Measurements from ENCODE around the gene ZNF853. TPM values are rescaled to one million over a fixed set of nuclear protein-coding genes. Genes with fewer than 3 reads are reported as not detected.

Gene ZNF853
- total RNA-seq, 2 donors from 2014 or later = 0.22 to 0.48 TPM

DNA sequence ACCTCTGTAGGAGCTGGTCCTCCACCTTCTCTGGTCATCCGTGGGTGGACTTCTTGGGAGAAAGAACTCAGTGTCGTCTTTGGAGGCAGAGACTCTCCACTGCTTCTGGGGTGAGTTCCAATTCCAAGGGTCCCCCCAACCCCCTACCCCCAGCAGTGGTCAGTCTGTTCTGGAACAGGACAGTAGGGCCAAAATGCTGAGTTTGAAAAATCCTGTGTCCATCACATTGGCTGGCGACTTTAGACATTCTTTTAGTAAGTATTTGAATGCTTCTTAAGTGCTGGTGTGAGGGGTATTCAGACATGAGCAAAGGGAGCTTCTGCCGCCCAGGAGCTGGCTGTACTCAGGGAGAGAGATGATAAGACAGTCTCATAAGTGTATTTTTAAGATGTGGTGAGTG lies 23.6 kb downstream of the ZNF853 start:
- Mint-ChIP-seq H3K27ac (peak overlapping the region; percentile 84), H3K4me1 (peaks cover 17% of the 10 kb centered on the region), H3K9me3 (no peaks in the 10 kb centered on the region), H3K27me3 (no peaks in the 10 kb centered on the region), H3K36me3 (ENCODE audit: low read depth) (peaks cover 37% of the 10 kb centered on the region), H3K4me3 (peak overlapping the region; percentile 79)
- no peak for ATAC-seq (replicated peaks)

- ATAC-seq (replicated peaks) = no peak
- Mint-ChIP-seq H3K4me3 (peak overlapping the region; percentile 79), H3K27ac (peak overlapping the region; percentile 84), H3K27me3 (no peaks in the 10 kb centered on the region), H3K9me3 (no peaks in the 10 kb centered on the region), H3K4me1 (peaks cover 17% of the 10 kb centered on the region), H3K36me3 (ENCODE audit: low read depth) (peaks cover 41% of the 10 kb centered on the region)
Observed at GRCh38 chr7:6639627-6640026, 24.2 kb downstream of the ZNF853 start.

GRCh38 chr7:6640246-6640721 lies 24.9 kb downstream of the ZNF853 start:
- H3K4me1 Mint-ChIP-seq = peaks cover 17% of the 10 kb centered on the region
- no peaks in the 10 kb centered on the region for H3K9me3 Mint-ChIP-seq
- peaks cover 47% of the 10 kb centered on the region for H3K36me3 Mint-ChIP-seq (ENCODE audit: low read depth)
- peak overlapping the region; percentile 84 for H3K27ac Mint-ChIP-seq
- ATAC-seq (replicated peaks) = peak; percentile 36
- H3K27me3 Mint-ChIP-seq = no peaks in the 10 kb centered on the region
- peak overlapping the region; percentile 79 for H3K4me3 Mint-ChIP-seq

GRCh38 chr7:6641305-6642035 lies 26.1 kb downstream of the ZNF853 start:
- H3K36me3 Mint-ChIP-seq (ENCODE audit: low read depth) = peaks cover 57% of the 10 kb centered on the region
- no peak overlapping the region for H3K4me3 Mint-ChIP-seq
- peak overlapping the region; percentile 21 for H3K27ac Mint-ChIP-seq
- peaks cover 17% of the 10 kb centered on the region for H3K4me1 Mint-ChIP-seq
- no peaks in the 10 kb centered on the region for H3K9me3 Mint-ChIP-seq
- H3K27me3 Mint-ChIP-seq = no peaks in the 10 kb centered on the region
- ATAC-seq (replicated peaks) = no peak

DNA sequence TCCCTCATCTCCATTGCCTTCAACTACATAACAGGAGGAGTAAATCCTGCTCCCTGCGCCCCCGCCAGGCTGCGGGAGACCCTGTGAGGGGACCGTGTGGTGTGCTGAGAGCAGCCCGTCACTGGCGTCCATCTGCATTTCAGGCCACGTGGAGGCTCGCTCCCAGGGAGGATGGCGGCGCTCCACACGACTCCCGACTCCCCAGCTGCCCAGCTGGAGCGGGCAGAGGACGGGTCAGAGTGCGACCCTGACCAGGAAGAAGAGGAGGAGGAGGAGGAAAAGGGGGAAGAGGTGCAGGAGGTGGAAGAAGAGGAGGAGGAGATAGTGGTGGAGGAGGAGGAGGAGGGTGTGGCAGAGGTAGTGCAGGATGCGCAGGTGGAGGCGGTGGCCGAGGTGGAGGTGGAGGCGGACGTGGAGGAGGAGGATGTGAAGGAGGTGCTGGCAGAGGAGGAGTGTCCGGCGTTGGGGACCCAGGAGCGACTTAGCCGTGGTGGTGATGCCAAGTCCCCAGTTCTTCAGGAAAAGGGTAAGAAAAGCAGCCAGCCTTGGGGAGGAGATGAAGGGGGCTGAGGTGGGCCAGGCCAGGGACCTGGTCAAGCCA lies 26.9 kb downstream of the ZNF853 start:
- peaks cover 66% of the 10 kb centered on the region for H3K36me3 Mint-ChIP-seq (ENCODE audit: low read depth)
- ATAC-seq (replicated peaks) = no peak
- H3K27me3 Mint-ChIP-seq = no peaks in the 10 kb centered on the region
- no peak overlapping the region for H3K27ac Mint-ChIP-seq
- peaks cover 17% of the 10 kb centered on the region for H3K4me1 Mint-ChIP-seq
- no peaks in the 10 kb centered on the region for H3K9me3 Mint-ChIP-seq
- H3K4me3 Mint-ChIP-seq = no peak overlapping the region

- Mint-ChIP-seq H3K4me3 (no peak overlapping the region), H3K9me3 (no peaks in the 10 kb centered on the region), H3K4me1 (peaks cover 17% of the 10 kb centered on the region), H3K27ac (no peak overlapping the region), H3K27me3 (no peaks in the 10 kb centered on the region), H3K36me3 (ENCODE audit: low read depth) (peaks cover 68% of the 10 kb centered on the region)
- ATAC-seq (replicated peaks) = no peak
Observed at GRCh38 chr7:6642861-6643640, 27.6 kb downstream of the ZNF853 start.

DNA sequence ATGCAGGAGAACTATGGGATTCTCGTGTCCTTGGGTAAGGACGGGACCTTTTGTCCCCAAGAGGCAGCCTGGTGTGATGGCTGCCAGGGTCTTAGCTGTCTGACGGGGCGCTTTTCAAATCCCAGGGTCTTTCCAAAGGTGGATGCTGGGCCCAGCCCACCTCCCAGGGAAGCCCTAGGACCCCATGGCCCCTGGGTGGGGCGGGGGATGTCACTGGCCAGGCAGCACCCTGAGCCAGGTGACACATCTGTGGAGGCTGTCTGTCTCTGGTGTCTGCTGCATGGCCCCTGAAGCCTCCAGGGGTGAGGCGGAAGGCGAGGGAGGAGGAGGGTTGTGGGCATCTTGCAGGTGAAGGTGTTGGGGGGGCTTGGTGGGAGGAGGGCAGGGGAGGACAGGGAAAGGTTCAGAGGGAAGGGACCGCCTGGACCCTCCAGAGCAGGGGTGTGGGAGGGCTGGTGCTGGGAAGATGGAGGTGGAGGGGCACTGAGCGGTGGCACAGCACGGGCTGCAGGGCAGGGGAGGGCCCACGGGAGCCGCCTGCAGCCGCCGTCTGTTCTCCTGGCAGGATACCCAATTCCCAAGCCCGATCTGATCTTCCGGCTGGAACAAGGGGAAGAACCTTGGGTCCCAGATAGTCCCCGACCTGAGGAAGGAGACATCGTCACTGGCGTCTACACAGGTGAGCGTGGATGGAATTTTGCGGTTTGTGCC lies 28.7 kb downstream of the ZNF853 start:
- H3K27me3 Mint-ChIP-seq = no peaks in the 10 kb centered on the region
- H3K9me3 Mint-ChIP-seq = no peaks in the 10 kb centered on the region
- peaks cover 66% of the 10 kb centered on the region for H3K36me3 Mint-ChIP-seq (ENCODE audit: low read depth)
- H3K27ac Mint-ChIP-seq = no peak overlapping the region
- H3K4me3 Mint-ChIP-seq = no peak overlapping the region
- ATAC-seq (replicated peaks) = no peak
- peaks cover 10% of the 10 kb centered on the region for H3K4me1 Mint-ChIP-seq

GRCh38 chr7:6644728-6645127 lies 29.3 kb downstream of the ZNF853 start:
- Mint-ChIP-seq H3K27me3 (no peaks in the 10 kb centered on the region), H3K27ac (no peak overlapping the region), H3K4me1 (peaks cover 6% of the 10 kb centered on the region), H3K36me3 (ENCODE audit: low read depth) (peaks cover 61% of the 10 kb centered on the region), H3K9me3 (no peaks in the 10 kb centered on the region), H3K4me3 (no peak overlapping the region)
- no peak for ATAC-seq (replicated peaks)

DNA sequence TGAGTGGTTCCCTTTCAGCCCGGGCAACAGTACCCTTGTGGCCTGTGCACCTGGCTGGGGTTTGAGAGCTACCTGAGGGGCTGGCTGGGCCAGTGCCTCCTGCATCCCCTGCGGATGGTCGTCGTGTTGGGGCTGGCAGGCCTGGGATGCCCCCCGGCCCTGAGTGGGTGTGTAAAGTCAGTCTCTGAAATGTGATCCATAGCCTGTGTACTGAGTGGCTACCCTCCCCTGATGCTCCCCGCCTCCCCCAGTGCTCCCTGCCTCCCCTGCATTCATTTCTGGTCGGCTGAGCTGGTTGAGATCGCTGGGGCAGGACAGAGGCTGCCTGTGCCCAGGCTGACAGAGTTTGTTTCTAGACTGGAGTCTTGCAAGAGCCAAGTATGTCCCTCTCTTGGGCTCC lies 31.1 kb downstream of the ZNF853 start:
- H3K27me3 Mint-ChIP-seq = no peaks in the 10 kb centered on the region
- no peak overlapping the region for H3K4me3 Mint-ChIP-seq
- H3K36me3 Mint-ChIP-seq (ENCODE audit: low read depth) = peaks cover 67% of the 10 kb centered on the region
- no peaks in the 10 kb centered on the region for H3K9me3 Mint-ChIP-seq
- no peaks in the 10 kb centered on the region for H3K4me1 Mint-ChIP-seq
- no peak overlapping the region for H3K27ac Mint-ChIP-seq
- ATAC-seq (replicated peaks) = no peak

GRCh38 chr7:6647080-6647479 lies 31.7 kb downstream of the ZNF853 start:
- Mint-ChIP-seq H3K4me1 (no peaks in the 10 kb centered on the region), H3K27me3 (no peaks in the 10 kb centered on the region), H3K9me3 (no peaks in the 10 kb centered on the region), H3K27ac (no peak overlapping the region), H3K4me3 (no peak overlapping the region), H3K36me3 (ENCODE audit: low read depth) (peaks cover 67% of the 10 kb centered on the region)
- ATAC-seq (replicated peaks) = no peak

DNA sequence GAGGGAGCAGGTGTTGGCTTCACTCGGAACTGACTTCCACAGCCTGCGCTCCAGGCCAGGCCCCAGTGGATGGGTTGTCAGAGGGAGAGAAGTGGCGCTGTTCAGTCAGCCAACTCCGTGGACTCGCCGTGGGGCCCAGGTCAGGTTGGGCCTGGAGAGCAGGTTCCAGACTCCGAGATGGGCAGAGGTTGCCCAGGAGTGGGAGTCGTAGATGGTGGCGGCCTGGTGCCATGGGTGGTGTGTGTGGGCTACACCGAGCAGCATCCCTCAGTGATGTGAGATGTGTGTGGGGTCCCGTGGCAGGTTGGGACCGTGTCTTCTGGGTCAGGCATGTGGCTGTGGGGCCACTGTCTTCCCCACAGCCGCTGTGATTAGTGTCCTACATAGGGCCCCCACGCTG lies 32.1 kb downstream of the ZNF853 start:
- Mint-ChIP-seq H3K4me3 (no peak overlapping the region), H3K36me3 (ENCODE audit: low read depth) (peaks cover 65% of the 10 kb centered on the region), H3K4me1 (no peaks in the 10 kb centered on the region), H3K27me3 (no peaks in the 10 kb centered on the region), H3K27ac (no peak overlapping the region), H3K9me3 (no peaks in the 10 kb centered on the region)
- no peak for ATAC-seq (replicated peaks)

GRCh38 chr7:6648066-6648814 lies 32.8 kb downstream of the ZNF853 start:
- H3K4me3 Mint-ChIP-seq = no peak overlapping the region
- no peak for ATAC-seq (replicated peaks)
- H3K4me1 Mint-ChIP-seq = no peaks in the 10 kb centered on the region
- H3K27me3 Mint-ChIP-seq = no peaks in the 10 kb centered on the region
- peaks cover 65% of the 10 kb centered on the region for H3K36me3 Mint-ChIP-seq (ENCODE audit: low read depth)
- no peak overlapping the region for H3K27ac Mint-ChIP-seq
- no peaks in the 10 kb centered on the region for H3K9me3 Mint-ChIP-seq

- no peak for ATAC-seq (replicated peaks)
- H3K27me3 Mint-ChIP-seq = no peaks in the 10 kb centered on the region
- no peak overlapping the region for H3K4me3 Mint-ChIP-seq
- no peaks in the 10 kb centered on the region for H3K4me1 Mint-ChIP-seq
- no peak overlapping the region for H3K27ac Mint-ChIP-seq
- H3K36me3 Mint-ChIP-seq (ENCODE audit: low read depth) = peaks cover 61% of the 10 kb centered on the region
- no peaks in the 10 kb centered on the region for H3K9me3 Mint-ChIP-seq
Observed at GRCh38 chr7:6648815-6649104, 33.4 kb downstream of the ZNF853 start.
